GM12864 (cell line): ENCODE results near the gene TK1.

Experiments
- DNase-seq: peaks from one replicate; pipeline ENCODE4 v3.0.0-alpha.2; 2011; ENCODE audit warnings: low read depth
- H3K4me3 ChIP-seq: 2 replicates; pipeline ENCODE4 v1.5.1; 2011; ENCODE audit warnings: mild to moderate bottlenecking, low read depth, low read length, control low read depth
- CTCF ChIP-seq: IDR thresholded peaks from 2 replicates; pipeline ENCODE4 v1.5.1; 2011; ENCODE audit warnings: low read depth, mild to moderate bottlenecking, moderate library complexity, low read length, control low read depth, inconsistent platforms; ENCODE audit errors: missing control alignments

TK1 gene

DNA sequence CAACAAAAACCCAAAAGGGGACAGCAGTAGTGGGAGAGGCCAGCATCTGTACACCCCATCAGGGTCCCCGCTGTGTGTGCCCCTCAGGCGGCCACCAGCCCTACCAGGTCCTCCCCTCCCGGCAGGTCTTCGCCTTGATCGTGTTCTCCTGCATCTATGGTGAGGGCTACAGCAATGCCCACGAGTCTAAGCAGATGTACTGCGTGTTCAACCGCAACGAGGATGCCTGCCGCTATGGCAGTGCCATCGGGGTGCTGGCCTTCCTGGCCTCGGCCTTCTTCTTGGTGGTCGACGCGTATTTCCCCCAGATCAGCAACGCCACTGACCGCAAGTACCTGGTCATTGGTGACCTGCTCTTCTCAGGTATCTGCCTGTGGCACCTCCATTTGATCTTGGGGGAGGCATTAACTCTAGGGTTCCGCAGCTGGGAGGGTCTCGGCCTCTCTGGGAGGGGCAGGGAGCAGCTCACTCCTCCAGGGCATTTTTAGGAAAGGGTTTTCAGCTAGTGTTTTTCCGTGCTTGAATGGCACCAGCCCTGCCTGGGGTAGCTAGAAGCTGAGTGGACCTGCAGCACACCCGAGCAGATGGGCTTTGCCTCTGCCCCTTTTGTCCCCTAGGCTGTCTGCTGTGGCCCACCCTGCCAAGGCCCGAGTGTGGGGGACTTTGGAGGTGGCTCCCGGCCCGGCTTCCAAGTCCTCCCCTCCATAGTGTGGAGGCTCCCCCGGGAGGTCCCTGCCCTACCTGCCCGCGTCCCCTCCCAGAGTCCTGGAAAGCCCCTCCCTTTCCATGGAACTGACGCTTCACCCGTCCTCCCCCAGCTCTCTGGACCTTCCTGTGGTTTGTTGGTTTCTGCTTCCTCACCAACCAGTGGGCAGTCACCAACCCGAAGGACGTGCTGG, 15.9 kb downstream of the TK1 start:
- H3K4me3 ChIP-seq, result peak overlapping the region; percentile 70
- no peak for TF ChIP-seq CTCF
- DNase-seq, result no peak

GRCh38 chr17:78168903-78169793, 17.7 kb downstream of the TK1 start:
- no peak for DNase-seq
- H3K4me3 ChIP-seq, result peak overlapping the region; percentile 70
- TF ChIP-seq CTCF, result no peak

DNA sequence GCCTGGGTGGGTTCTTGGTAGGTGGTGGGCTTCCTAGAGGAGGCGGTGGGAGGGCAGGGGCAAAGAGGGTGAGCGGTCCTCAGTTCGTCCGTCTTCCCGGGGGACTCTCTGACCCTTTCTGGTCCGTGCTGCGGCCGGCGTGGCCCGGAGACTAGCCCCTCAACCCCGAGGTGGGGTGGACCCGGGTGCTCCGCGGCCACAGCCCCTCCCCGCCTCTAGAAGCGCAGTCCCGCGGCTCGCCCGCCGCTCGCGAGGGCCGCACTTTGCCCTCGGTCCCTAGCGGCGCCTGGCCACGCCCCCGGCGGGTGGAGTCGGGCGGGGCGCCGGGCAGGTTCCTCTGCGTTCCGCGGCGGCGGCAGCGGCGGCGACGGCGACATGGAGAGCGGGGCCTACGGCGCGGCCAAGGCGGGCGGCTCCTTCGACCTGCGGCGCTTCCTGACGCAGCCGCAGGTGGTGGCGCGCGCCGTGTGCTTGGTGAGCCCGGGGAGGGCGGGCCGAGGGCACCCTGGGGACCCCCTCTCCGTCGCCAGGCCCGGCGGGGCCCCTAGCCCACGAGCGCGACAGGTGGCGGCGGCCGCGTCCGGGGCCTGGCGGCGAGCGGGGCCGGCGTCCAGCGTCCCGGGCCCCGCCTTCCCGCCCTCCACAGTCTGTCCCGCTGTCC, 18.5 kb downstream of the TK1 start, which contains the start of gene SYNGR2:
SYNGR2 (plus strand) TSS at position 340 of the 661 bp plus-strand sequence; CDS start at position 376, 36 bp downstream.
- no peak for DNase-seq
- peak within 1 kb of the TSS; percentile 70 for H3K4me3 ChIP-seq
- no peak for TF ChIP-seq CTCF

DNA sequence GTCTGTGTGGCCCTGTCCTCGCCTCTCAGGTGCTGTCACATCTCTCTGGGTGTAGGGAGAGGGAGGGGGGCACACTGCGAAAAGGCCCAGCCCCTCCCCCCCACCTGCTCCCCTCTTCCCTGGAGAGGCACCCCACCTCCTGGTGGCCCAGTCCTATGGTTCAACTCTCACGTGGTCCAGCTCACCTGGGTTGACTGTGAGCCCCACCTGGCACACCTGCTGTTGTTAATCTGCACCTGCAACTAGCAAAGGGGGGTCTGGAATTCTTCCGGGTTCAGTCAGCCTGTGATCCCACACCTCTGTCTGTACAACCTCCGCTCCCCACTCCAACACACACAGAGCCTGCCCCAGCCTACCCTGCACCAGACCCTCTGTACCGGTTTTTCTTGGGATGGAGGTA, 20.4 kb downstream of the TK1 start:
- no peak overlapping the region for H3K4me3 ChIP-seq
- no peak for DNase-seq
- TF ChIP-seq CTCF, result no peak

DNA sequence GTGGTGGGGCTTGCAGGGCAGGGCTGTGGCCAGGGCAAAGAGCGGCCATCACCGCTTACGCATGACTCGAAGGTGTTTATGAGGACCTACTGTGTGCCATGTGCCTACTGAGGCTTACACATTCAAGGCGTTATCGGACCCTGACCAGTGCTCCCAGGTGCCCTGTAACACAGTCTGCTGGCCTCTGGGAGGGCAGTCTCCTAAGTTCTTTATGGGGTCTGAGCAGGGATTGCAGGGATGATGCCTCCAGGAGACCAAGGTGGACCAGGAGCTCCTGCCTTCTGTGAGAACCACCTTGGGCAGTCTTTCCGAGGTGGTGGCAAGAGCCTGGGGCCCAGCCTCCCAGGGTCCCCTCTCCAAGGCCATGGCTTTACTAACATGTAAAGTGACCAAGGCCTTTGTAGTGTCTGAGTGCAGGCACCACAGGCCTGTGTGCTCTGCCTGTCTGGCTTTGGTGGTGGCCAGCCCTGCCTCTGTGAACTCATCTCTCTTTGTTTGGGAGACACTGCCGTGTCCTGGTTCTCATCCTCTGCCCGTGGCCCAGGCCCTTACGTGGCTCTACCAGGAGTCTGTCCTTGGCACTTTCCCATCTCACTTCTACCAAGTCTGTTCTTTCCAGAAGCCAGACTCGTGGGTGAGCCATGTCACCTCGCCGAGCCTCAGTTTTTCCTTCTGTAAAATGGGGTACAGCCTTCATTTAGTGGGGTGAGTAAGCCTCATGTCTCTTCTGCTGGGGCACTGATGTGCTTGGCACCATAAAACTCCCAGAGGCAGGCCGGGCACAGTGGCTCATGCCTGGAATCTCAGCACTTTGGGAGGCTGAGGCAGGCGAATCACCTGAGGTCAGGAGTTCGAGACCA, 21.9 kb downstream of the TK1 start:
- H3K4me3 ChIP-seq, result no peak overlapping the region
- no peak for DNase-seq
- TF ChIP-seq CTCF, result no peak
